GM12801 (cell line): ENCODE results near the gene EHMT1.

Experiments
- CTCF ChIP-seq: IDR thresholded peaks from one replicate; pipeline ENCODE4 v1.5.1; 2011; ENCODE audit warnings: control low read depth; ENCODE audit not compliant: insufficient read length; ENCODE audit errors: extremely low read depth

The EHMT1 gene

GRCh38 chr9:137753192-137753765 lies 134.5 kb downstream of the EHMT1 start:
- TF ChIP-seq CTCF, result no peak

DNA sequence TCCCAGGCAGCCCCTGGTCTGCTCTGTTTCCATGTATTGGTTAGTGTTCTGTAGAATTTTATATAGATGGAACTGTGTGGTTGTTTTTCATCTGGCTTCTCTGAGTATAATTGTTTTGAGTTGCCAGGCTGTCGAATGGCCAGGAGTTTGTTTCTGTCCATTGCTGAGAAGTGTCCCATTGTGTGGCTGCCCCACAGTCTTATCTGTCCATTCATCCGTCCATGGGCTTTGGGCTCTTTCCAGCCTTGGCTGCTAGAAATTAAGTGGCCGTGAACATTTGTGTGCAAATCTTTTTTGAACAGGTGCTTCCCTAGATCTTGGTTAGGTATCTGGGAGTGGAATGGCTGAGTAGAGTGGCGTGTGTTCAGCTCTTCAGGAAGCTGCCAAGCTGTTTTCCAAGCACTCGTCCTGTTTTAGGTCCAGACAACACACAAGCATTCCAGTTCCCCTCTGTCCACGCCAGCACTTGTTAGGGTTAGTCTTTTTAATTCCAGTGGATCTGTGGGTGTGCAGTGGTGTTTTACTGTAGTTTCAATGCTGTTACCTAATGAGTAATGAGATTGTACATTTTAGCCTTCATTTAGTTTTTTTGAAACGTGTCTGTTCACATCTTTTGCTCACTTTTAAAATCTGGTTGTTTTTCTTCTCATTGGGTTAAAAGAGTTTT lies 136.6 kb downstream of the EHMT1 start:
- TF ChIP-seq CTCF, result no peak

- no peak for TF ChIP-seq CTCF
These were observed 137.4 kb downstream of the EHMT1 start for GRCh38 chr9:137756045-137756744.

- TF ChIP-seq CTCF, result no peak
These were observed 138.3 kb downstream of the EHMT1 start for GRCh38 chr9:137757139-137757538.

GRCh38 chr9:137757613-137758029 lies 138.8 kb downstream of the EHMT1 start:
- no peak for TF ChIP-seq CTCF

DNA sequence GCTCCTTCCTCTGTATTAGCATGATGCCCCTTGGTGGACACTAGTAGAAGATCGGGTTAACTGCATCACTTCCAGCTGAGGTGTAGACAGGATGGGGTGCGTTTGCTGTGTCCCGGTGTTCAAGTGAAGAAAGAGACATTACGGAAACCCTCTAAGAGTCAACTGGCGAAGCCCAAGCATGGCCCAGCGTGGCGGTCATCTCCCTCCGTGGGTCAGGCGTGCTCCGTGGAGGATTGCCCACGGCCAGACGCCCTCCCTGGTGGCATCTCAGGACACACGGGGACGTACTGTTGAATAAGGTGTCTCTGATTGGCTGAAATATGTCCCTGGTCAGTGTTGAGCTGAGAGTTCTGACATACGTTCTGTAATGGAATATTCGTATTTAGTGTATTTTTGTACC lies 139.3 kb downstream of the EHMT1 start:
- no peak for TF ChIP-seq CTCF

- TF ChIP-seq CTCF, result no peak
These were observed 140.3 kb downstream of the EHMT1 start for GRCh38 chr9:137759117-137759516.
